A549 (cell line): Measurements from ENCODE around the gene NXN.

Experiments
- CEBPB ChIP-seq, 2 experiments: fragments of >200 bp in 1 of 2; sonication (Bioruptor Twin) in 1 of 2; formaldehyde crosslinking in 1 of 2; IDR thresholded peaks; 2 replicates each; pipeline ENCODE4 v1.6.1; 2012 to 2016
- CHD4 ChIP-seq: fragments of 200-600 bp; sonication (generic); IDR thresholded peaks from 2 replicates; pipeline ENCODE4 v1.6.1; 2016; ENCODE audit warnings: antibody characterized with exemption, mild to moderate bottlenecking, borderline replicate concordance
- CTCF ChIP-seq: fragments of >200 bp; sonication (Bioruptor Twin); formaldehyde crosslinking; IDR thresholded peaks from 3 replicates; pipeline ENCODE4 v1.5.1; 2016
- EP300 ChIP-seq, 2 experiments: fragments of >200 bp; sonication (Bioruptor Twin); formaldehyde crosslinking; IDR thresholded peaks; 2 replicates in 1 of 2; 3 replicates in 1 of 2; pipeline ENCODE4 v1.6.1; 2016 to 2017
- HMGXB4 ChIP-seq: fragments of 250-450 bp; sonication (Bioruptor Pico); IDR thresholded peaks from 2 replicates; pipeline ENCODE4 v1.5.0; 2021; ENCODE audit warnings: mild to moderate bottlenecking, moderate library complexity, borderline replicate concordance
- HOXA7 ChIP-seq: fragments of 250-450 bp; sonication (Bioruptor Pico); IDR thresholded peaks from 2 replicates; pipeline ENCODE4 v1.5.0; 2020; ENCODE audit warnings: mild to moderate bottlenecking, moderate library complexity
- KDM5A ChIP-seq: fragments of 200-600 bp; sonication (generic); IDR thresholded peaks from 2 replicates; pipeline ENCODE4 v1.6.1; 2016; ENCODE audit warnings: antibody characterized with exemption, mild to moderate bottlenecking
- POLR2A ChIP-seq: IDR thresholded peaks from 2 replicates; pipeline ENCODE4 v1.6.1; 2012; ENCODE audit warnings: mild to moderate bottlenecking, low read length
- REST ChIP-seq: fragments of 200-600 bp; sonication (generic); IDR thresholded peaks from 2 replicates; pipeline ENCODE4 v1.6.1; 2016; ENCODE audit warnings: antibody characterized with exemption, mild to moderate bottlenecking, moderate library complexity
- SREBF2 ChIP-seq: fragments of 450-650 bp; IDR thresholded peaks from 2 replicates; pipeline ENCODE4 v1.6.1; 2014; ENCODE audit warnings: mild to moderate bottlenecking, moderate library complexity
- TP53 ChIP-seq: fragments of 250-450 bp; sonication (Bioruptor Pico); IDR thresholded peaks from 2 replicates; pipeline ENCODE4 v1.5.0; 2021; ENCODE audit warnings: mild to moderate bottlenecking, moderate library complexity

DNA sequence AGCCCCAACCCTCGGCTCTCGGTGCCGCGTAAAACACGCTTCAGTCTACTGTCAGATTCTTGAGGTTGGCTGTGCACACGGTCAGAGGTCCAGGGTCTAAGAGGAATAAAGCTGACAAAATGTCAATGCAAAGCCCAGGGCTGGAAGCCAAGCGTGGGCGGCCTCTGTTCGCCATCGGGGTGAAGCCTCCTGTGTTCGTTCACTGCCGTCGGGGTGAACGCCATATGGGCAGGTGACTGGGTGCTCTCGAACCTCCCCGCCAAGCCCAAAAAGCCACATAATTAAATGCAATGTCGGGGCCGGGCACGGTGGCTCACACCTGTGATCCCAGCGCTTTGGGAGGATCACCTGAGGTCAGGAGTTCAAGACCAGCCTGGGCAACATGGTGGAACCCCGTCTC, 152.8 kb downstream of the NXN start:
- no peak for TF ChIP-seq CHD4
- no peak for TF ChIP-seq CTCF
- no peak for TF ChIP-seq EP300 (IDR thresholded peaks at IDR 0.05)
- TF ChIP-seq TP53: no peak
- TF ChIP-seq KDM5A: no peak
- TF ChIP-seq REST: no peak
- TF ChIP-seq CEBPB (IDR thresholded peaks at IDR 0.05): no peak
- TF ChIP-seq POLR2A: no peak
- TF ChIP-seq HMGXB4 (CRISPR knock-in tag): no peak
- no peak for TF ChIP-seq SREBF2
- TF ChIP-seq HOXA7: no peak
